Skeletal muscle tissue (tissue), 4 donors: ENCODE results near the gene CCDC32. TPM values are rescaled to one million over a fixed set of nuclear protein-coding genes. Genes with fewer than 3 reads are reported as not detected.

Experiments used
- H3K27ac ChIP-seq: one replicate; pipeline ENCODE4 v1.7.0; 2013; ENCODE audit warnings: mild to moderate bottlenecking, low read depth, low read length, inconsistent platforms
- H3K27me3 ChIP-seq, 3 donors: one replicate each; pipeline ENCODE4 v1.7.0; 2013; ENCODE audit warnings: low read length in 3 of 3; ENCODE audit not compliant: control insufficient read depth in 3 of 3, insufficient read depth in 3 of 3
- H3K36me3 ChIP-seq, 3 donors: one replicate each; pipeline ENCODE4 v1.7.0; 2013; ENCODE audit warnings: low read length in 3 of 3; ENCODE audit not compliant: control insufficient read depth in 3 of 3, insufficient read depth in 3 of 3
- H3K4me1 ChIP-seq, 3 donors: one replicate each; pipeline ENCODE4 v1.7.0; 2013; ENCODE audit warnings: low read length in 3 of 3, mild to moderate bottlenecking in 3 of 3; ENCODE audit not compliant: control insufficient read depth in 3 of 3, insufficient read depth in 3 of 3
- H3K4me3 ChIP-seq, 3 donors: one replicate each; pipeline ENCODE4 v1.7.0; 2013; ENCODE audit warnings: low read length in 3 of 3
- H3K9ac ChIP-seq, 3 donors: one replicate each; pipeline ENCODE4 v1.7.0; 2013; ENCODE audit warnings: low read length in 3 of 3, mild to moderate bottlenecking in 3 of 3, moderate library complexity in 2 of 3, low read depth in 1 of 3
- H3K9me3 ChIP-seq, 3 donors: one replicate each; pipeline ENCODE4 v1.7.0; 2013; ENCODE audit warnings: low read length in 3 of 3; ENCODE audit not compliant: control insufficient read depth in 3 of 3
- total RNA-seq: library from RNA; depleted of rRNA; stranded (reverse); fragments of >200 nt; gene quantifications from one replicate; pipeline ENCODE4 v1.2.3, GENCODE V29; 2014
- donor health status: Osteomylitis.

CCDC32 gene
- total RNA-seq, 1 donor from 2014 or later: 11.0 TPM

DNA sequence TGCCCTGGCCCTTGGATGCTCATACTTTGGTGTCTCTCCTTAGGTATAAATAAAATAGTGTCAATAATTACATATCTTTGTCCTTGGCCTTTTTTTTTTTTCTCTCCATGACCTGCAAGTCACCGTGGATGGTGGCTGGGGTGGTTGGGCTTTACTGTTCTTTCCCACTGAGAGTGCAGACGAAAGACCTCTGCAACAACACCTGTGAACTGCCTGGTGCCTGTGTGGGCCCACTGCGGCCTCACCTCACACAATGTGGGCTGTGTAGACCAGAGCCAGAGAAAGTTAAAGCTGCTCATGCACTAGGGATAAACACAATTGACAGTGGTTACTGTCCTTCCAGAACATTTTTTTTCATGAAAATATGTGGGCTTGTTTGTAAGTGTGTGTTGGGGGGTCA is 39.0 kb downstream of the CCDC32 start:
- Histone ChIP-seq H3K4me1 (no peaks in the 10 kb centered on the region), H3K27ac (no peak overlapping the region), H3K27me3 (no peaks in the 10 kb centered on the region), H3K9me3 (no peaks in the 10 kb centered on the region), H3K4me3 (no peak overlapping the region), H3K36me3 (no peaks in the 10 kb centered on the region), H3K9ac (no peak overlapping the region)

- H3K36me3 ChIP-seq: no peaks in the 10 kb centered on the region
- H3K4me1 ChIP-seq: peaks cover 3 to 4% (median 4%) of the 10 kb centered on the region in 3 donors
- H3K9me3 ChIP-seq: no peaks in the 10 kb centered on the region
- no peak overlapping the region for H3K4me3 ChIP-seq
- H3K27ac ChIP-seq: no peak overlapping the region
- no peak overlapping the region for H3K9ac ChIP-seq
- H3K27me3 ChIP-seq: no peaks in the 10 kb centered on the region
Observed at GRCh38 chr15:40523611-40524010, 41.2 kb downstream of the CCDC32 start.

- no peaks in the 10 kb centered on the region for H3K36me3 ChIP-seq
- H3K27me3 ChIP-seq: no peaks in the 10 kb centered on the region
- no peak overlapping the region for H3K27ac ChIP-seq
Observed at GRCh38 chr15:40516322-40516721, 48.5 kb downstream of the CCDC32 start.

GRCh38 chr15:40513609-40514008 is 51.2 kb downstream of the CCDC32 start:
- H3K36me3 ChIP-seq: no peaks in the 10 kb centered on the region
- H3K27ac ChIP-seq: no peak overlapping the region
- H3K9me3 ChIP-seq: no peaks in the 10 kb centered on the region
- no peak overlapping the region for H3K4me3 ChIP-seq
- no peaks in the 10 kb centered on the region for H3K27me3 ChIP-seq
- H3K9ac ChIP-seq: no peak overlapping the region
- peaks cover 8 to 15% (median 12%) of the 10 kb centered on the region in 3 donors for H3K4me1 ChIP-seq

More at GRCh38 chr15:40516322-40516721, 48.5 kb downstream of the CCDC32 start:
- Histone ChIP-seq H3K9ac (no peak overlapping the region), H3K9me3 (no peaks in the 10 kb centered on the region), H3K4me1 (peaks cover 4 to 13% (median 8%) of the 10 kb centered on the region in 3 donors), H3K4me3 (no peak overlapping the region)

- Histone ChIP-seq H3K4me1 (peaks cover 8 to 15% (median 12%) of the 10 kb centered on the region in 3 donors), H3K27ac (no peak overlapping the region), H3K9ac (peak overlapping the region in 1 of 3 donors; percentile 75), H3K9me3 (no peaks in the 10 kb centered on the region), H3K36me3 (no peaks in the 10 kb centered on the region), H3K4me3 (no peak overlapping the region), H3K27me3 (no peaks in the 10 kb centered on the region)
Observed at GRCh38 chr15:40512440-40512839, 52.4 kb downstream of the CCDC32 start.

DNA sequence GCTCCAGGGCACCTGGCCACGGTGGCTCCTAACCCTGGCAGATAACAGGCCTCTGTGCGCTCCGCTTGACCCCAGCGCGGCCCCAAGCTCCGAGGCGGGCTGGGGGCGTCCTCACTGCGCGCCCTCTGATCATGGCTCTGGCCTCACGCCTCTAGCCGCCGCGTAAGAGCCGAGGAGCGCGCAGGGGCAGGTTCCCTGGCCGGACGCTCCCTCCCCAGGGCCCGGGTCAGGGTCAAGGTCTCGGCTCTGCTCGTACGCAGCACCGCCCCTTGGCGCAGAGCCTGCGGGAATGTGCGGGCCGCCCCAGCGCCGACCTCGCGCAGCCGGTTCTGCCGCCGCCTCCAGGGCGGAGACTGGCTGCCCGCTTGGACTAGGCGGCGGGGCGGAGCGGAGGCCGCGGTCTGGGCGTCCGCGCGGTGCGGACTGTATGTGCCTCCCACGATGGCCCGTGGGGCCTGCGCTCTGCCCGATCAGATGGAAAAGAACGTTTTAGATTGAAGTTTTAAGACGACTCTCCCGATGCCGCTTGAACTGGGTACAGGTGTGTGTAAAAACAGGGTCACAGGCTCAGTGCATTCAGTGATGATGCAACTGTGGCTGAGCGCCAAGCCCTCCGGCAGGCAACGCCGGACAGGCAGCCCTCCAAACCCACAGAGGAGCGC is 53.2 kb downstream of the CCDC32 start:
- Histone ChIP-seq H3K9me3 (no peaks in the 10 kb centered on the region), H3K4me1 (peaks cover 14 to 18% (median 15%) of the 10 kb centered on the region in 3 donors), H3K9ac (peak overlapping the region; percentile 75 to 92 (median 82)), H3K27me3 (no peaks in the 10 kb centered on the region), H3K27ac (peak overlapping the region; percentile 54), H3K4me3 (peak overlapping the region; percentile 65 to 87 (median 75)), H3K36me3 (no peaks in the 10 kb centered on the region)

- H3K9ac ChIP-seq: peak overlapping the region; percentile 75 to 92 (median 82)
Observed at GRCh38 chr15:40511093-40511471, 53.8 kb downstream of the CCDC32 start.

DNA sequence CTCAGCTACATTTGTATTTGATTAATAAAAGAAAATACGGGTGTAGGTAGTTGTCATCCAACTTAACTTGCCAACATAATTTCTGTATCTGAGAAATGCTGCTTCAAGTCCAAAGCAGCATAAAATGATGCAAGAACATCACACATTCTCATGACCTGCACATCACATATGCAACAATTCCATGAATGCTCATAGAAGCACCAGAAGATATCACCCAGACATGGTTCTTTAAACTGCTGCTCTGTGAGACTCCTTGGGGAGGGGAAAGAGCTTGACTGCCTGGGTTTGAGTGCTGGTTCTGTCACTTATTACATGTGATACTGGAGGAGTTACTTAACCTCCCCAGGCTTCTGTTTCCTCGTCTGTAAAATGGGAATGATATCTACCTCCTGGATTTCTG is 54.6 kb downstream of the CCDC32 start:
- Histone ChIP-seq H3K4me1 (peaks cover 14 to 18% (median 15%) of the 10 kb centered on the region in 3 donors), H3K27ac (no peak overlapping the region), H3K9ac (no peak overlapping the region), H3K36me3 (no peaks in the 10 kb centered on the region), H3K4me3 (peak overlapping the region in 1 of 3 donors; percentile 87), H3K9me3 (no peaks in the 10 kb centered on the region), H3K27me3 (no peaks in the 10 kb centered on the region)

More at GRCh38 chr15:40511093-40511471, 53.8 kb downstream of the CCDC32 start:
- peak overlapping the region; percentile 65 to 87 (median 75) for H3K4me3 ChIP-seq
- H3K27me3 ChIP-seq: no peaks in the 10 kb centered on the region
- H3K4me1 ChIP-seq: peaks cover 14 to 18% (median 15%) of the 10 kb centered on the region in 3 donors
- no peaks in the 10 kb centered on the region for H3K36me3 ChIP-seq
- H3K9me3 ChIP-seq: no peaks in the 10 kb centered on the region
- peak overlapping the region; percentile 54 for H3K27ac ChIP-seq

GRCh38 chr15:40508216-40508615 is 56.6 kb downstream of the CCDC32 start:
- H3K27ac ChIP-seq: no peak overlapping the region
- peaks cover 14 to 18% (median 15%) of the 10 kb centered on the region in 3 donors for H3K4me1 ChIP-seq
- peaks cover 0 to 3% (median 0%) of the 10 kb centered on the region in 3 donors for H3K27me3 ChIP-seq
- no peaks in the 10 kb centered on the region for H3K36me3 ChIP-seq
- no peak overlapping the region for H3K4me3 ChIP-seq
- no peak overlapping the region for H3K9ac ChIP-seq
- no peaks in the 10 kb centered on the region for H3K9me3 ChIP-seq

GRCh38 chr15:40506964-40507571 is 57.8 kb downstream of the CCDC32 start:
- H3K27me3 ChIP-seq: peaks cover 0 to 3% (median 0%) of the 10 kb centered on the region in 3 donors
- no peak overlapping the region for H3K27ac ChIP-seq
- H3K9me3 ChIP-seq: no peaks in the 10 kb centered on the region
- H3K4me3 ChIP-seq: peak overlapping the region; percentile 41 to 56 (median 45)
- peaks cover 14 to 16% (median 15%) of the 10 kb centered on the region in 3 donors for H3K4me1 ChIP-seq
- no peaks in the 10 kb centered on the region for H3K36me3 ChIP-seq
- peak overlapping the region; percentile 57 to 80 (median 60) for H3K9ac ChIP-seq
